GM04504 (cell line): ENCODE results near the gene LGALS16.
"Not testable (repeated sequence)": the region's sequence is repeated elsewhere in the genome, so short reads cannot be mapped to it uniquely, and the experiment has no call there.

Experiments used
- DNase-seq: peaks from one replicate; pipeline ENCODE4 v3.0.0-alpha.2; 2012; ENCODE audit warnings: low read depth

LGALS16 gene

DNA sequence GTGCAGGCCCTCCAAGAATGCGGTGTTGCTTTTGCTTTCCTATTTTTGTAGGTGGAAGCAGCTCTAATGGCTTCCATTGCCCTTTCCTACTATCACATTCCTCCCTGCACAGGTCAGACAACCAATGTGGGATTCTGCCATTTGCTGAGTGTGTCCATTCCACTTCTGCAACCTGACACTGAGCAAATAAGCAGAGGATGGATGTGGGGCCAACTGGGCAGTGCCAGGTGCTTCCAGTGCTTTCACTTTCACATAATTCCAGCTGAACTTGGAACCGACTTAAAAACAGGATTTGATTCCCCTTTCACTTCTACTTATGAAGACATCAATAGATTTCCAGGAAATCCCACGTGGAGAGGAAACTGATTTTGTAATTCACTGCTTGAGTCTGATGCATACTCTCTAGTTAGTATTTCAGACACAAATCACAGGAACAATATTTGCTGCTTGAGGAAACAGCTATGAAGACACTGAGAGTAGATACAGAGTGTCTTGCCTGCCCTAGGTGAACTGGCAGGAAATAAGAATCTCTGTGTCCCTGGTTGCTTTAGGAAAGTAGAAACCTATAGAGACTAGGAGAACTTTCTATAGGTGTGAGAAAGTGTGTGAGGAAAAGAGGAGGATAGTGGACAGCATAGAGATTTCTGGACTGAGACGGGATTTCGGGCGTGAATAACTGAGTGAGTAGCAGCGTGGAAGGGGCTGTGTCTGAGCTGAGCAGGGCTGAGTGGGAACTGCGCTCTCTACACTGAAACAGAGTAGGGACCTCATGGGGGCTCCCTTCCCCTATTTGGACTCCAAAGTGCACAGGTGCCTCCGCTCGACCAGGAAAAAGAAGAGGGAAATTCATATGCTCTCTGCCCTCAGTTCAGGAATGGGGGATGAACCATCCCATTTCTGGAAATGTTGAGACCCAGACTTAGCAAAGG, 22.5 kb downstream of the LGALS16 start:
- DNase-seq = no peak

DNA sequence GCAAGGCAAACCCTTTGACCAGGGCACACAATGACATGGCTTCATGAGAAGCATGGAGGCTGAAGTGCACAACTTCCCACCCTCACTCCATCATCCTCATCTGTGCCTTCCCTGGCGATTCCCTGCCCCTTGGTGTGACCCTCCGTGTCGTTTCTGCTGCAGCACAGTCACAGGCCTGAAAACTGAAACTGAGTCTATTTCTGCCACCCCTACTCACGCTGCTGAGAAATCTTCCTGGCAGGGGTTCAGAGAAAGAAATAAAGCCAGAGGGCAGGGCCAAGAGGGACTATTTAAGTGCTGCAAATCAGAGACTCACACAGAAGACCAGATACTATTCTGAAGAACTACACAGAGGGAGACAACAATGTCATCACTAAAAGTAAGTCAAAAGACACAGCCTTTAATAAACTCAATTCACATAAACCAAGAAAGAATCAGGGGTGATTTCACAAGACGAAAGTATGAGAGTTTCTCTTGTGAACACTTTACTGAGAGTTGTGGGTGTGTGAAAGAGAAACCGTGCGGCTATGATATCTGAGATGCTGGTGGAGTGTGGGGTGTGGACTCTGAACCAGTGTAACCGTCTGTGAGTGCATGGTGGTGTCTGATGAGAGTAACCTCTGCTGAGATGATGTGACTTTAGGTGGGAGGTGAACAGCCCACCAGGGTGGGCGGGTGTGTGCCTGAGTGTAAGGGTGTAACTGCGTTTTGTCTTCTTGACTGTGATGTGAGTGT, 23.5 kb downstream of the LGALS16 start:
- no peak for DNase-seq

DNA sequence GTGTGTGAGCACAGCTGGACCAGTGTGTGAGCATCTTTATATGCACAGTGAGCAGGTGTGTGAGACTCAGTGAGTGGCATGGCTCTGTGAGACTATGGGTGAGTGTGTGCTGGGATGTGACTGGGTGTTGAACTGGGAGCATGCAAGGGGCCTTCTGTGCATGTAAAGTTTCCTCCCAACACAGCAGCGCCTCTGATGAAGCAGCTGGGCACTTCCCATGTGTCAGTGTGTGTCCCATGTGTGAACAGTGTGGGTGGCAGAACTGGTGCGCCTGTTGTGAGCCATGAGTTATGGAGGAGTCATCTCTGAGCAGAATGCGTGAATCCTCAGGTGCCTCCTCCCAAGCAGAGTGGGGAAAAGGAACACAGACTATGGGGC, 24.1 kb downstream of the LGALS16 start:
- no peak for DNase-seq

DNA sequence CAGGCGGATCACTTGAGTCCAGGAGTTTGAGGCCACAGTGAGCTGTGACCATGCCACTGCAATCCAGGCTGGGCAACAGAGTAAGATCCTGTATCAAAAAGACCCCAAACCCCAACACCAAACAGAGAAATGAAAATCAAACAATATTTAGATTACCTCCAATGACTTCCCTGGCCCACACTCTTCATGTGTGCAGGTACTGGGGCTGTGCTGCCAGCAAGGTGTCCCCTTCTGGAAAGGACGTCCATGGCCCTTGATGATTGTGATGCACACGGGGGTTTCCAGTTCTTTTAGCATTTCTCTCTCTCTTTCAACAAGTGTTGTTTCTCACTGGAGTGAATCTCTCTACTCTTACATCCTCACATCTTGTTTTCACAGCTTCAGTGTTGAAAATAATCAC, 24.9 kb downstream of the LGALS16 start:
- no peak for DNase-seq

DNA sequence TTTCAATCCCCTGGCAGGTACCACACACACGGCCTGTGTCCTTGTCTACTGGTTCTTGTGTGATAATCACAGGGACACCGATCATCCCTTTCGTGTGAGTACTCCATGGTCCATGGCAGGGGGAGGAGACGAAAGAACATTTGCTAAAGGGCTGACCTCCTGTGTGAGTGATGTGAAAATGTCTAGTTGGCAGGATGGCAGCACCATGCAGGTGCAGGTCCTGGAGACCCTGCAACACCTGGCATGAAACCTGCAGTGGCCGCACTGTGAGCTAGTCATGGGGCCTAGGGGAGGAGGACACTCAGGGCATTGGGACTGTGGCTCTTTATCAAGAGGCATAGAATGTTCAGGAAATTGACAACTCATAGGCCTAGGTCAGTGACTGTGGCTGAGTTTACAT, 25.7 kb downstream of the LGALS16 start:
- DNase-seq = no peak

DNA sequence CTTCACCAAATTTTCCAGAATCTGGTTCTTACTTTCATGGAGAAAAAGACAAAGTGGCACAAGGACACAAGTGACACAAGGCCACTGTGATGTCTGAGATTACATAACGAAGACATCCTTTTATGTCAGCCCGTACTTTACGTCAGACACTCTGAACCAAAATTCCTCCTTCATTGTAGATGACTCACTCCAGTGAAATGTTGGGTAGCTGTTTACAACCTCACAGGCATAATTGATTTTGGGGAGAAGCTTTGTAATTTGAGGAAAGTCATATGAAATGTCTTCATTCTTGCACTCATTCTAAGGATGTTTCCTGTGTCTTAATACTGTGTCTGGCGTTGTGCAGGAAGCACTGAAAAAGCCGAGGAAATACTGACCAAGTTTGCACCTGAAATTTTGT, 28.6 kb downstream of the LGALS16 start:
- DNase-seq = no peak

DNA sequence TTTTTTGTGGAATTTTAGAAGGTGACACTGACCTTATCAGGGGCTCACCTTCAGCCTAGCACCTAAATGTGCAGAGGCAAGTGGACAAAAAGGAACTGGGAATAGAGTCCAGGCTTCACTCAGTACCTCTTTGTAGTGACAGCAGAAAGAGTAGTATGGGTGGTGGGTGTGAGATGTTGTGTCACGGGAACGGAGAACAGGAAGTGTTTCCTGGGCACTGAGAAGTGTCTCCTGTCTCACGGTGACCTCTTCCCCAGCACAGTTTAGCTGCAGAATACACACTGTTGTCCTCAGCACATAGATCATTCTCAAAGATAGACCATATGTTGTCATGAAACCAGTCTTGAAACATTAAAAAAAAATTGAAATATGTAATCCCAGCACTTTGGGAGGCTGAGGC, 31.0 kb downstream of the LGALS16 start:
- no peak for DNase-seq

DNA sequence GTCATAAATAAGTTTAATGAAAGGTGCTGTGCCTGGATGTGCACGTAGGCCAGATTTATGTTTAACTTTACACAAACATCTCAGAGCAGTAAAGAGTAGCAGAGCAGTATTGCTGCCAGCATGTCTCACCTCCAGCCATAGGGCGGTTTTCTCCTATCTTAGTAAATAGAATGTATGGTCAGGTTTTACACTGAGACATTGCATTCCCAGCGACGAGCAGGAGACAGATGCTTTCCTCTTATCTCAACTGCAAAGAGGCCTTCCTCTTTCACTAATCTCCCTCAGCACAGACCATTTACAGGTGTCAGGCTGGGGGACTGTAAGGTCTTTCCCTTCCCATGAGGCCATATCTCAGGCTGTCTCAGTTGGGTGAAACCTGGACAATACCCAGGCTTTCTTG, 32.9 kb downstream of the LGALS16 start:
- DNase-seq = not testable (repeated sequence)

DNA sequence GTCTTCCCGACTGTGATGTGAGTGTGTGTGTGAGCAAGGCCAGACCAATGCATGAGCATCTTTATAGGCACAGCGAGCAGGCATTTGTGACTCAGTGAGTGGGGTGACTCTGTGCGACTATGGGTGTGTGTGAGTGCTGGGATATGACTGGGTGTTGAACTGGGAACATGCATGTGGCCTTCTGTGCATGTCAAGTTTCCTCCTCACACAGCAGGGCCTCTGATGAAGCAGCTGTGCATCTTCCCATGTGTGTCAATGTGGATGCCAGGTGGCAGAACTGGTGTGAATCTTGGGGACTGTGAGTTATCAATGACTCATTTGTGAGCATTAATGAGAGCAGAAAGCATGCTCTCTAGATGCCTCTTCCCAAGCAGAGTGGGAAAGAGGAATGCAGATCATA, 36.5 kb downstream of the LGALS16 start:
- DNase-seq = no peak

DNA sequence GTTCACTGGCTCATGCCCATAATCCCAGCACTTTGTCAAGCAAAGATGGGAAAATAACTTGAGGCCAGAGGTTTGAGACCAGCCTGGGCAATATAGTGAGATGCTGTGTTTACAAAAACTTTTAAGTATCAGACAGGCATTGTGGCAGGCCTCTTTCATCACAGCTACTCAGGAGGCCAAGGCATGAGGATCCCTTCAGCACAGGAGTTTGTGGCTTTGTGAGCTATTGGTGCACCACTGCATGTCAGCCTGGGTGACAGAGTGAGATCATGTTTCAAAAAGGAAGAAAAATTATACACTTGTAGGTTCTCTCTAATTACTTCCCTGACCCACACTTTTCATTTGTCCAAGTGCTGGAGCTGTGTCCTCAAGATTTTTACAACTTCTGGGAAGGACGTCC, 37.1 kb downstream of the LGALS16 start:
- no peak for DNase-seq

DNA sequence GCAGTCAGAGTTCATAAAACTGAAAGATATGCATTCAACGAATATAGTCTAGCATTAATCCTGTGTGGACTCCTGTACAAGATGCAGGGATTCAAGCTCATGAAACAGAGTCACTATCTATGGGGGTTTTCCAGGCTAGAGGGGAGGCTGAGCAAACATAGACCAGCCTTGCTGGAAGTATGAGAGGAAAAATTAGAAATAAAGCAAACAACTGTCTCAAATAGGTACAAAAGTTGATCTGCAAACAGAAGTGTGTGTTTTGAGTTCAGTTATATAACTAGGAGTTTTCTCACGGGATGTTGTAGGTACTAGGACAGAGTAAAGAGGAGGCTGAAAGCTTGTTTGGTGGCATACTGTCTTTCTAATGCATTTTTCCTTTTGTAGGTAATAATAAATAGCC, 40.0 kb downstream of the LGALS16 start:
- DNase-seq = no peak

DNA sequence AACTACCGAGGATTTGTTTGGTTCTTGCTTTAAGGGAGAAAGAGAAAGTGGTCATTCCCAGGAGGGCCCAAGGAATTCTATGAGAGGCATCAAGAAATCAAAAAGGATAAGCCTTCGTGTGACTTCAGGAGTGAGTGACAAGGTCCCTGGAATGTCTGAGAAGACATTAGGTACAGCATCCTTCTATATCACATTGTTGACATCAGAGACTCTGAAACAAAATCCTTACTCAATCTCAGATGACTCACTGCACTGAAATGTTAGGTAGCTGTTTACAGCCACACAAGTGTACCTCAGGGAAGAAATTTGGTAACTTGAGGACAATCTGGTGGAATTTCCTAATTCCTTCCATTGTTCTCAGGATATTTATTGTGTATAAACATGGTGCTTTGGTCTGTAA, 40.7 kb downstream of the LGALS16 start:
- DNase-seq = no peak

DNA sequence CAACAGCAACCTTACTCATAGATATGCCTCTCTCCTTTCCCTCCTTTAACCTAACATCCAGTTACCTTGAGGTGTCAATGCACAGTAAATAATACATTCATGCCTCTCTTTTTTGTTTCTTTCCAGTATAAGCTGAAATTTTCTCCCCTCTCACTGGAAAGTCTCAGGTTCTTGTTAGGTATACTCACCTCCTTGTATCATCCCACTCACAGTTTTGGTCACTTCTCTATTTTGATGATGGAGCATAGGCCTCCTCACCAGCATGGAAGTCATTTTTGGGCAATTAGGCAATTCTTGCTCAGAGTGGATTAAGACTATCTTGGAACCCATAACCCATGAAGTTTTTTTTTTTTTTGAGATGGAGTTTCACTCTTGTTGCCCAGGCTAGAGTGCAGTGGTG, 42.8 kb downstream of the LGALS16 start:
- DNase-seq = no peak

DNA sequence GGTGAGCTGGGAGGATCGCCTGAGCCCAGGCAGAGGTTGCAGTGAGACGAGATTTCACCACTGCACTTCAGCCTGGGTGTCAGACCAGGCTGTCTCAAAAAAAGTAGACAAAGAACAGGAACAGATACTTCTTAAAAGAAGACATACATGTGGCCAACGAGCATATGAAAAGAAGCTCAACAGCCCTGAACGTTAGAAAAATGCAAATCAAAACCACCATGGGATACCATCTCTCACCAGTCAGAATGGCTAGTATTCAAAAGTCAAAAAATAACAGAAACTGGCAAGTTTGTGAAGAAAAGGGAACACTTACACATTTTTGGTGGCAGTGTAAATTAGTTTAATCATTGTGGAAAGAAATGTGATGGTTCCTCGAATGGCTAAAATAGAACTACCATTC, 45.6 kb downstream of the LGALS16 start:
- no peak for DNase-seq

DNA sequence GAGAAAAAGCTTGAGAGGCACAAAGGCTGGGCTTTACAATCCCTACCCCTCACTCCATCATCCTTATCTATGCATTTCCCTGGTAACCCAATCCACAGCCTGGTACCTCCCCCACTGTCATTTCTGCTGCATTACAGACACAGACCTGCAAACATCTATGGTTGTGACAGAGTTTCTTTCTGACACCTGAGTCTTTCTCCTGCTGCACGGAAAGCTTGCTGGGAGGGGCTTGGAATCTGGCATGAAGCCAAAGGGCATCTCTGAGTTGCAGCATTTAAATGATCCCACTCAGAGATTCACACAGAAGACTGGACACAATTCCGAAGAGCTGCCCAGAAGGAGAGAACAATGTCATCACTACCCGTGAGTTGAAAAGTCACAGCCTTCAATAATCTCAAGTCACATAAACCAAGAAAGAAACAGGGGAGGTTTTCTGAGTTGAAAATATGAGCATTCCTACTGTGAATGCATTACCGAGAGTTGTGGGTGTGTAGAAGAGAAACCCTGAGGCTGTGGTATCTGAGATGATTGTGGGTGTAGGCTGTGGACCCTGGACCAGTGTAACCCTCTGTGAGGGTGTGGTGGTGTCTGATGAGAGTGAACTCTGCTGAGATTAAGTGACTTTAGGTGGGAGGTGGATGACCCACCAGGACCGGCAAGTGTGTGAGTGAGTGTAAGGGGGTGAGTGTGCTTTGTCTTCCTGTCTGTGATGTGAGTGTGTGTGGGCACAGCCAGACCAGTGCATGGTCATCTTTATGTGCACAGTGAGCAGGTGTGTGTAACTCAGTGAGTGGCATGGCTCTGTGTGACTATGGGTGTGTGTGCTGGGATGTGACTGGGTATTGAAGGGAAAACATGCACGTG, 48.7 kb downstream of the LGALS16 start, which contains the start of gene LGALS14:
LGALS14 (plus strand) TSS at position 301 of the 864 bp plus-strand sequence; CDS start at position 349, 48 bp downstream.
- DNase-seq = no peak

DNA sequence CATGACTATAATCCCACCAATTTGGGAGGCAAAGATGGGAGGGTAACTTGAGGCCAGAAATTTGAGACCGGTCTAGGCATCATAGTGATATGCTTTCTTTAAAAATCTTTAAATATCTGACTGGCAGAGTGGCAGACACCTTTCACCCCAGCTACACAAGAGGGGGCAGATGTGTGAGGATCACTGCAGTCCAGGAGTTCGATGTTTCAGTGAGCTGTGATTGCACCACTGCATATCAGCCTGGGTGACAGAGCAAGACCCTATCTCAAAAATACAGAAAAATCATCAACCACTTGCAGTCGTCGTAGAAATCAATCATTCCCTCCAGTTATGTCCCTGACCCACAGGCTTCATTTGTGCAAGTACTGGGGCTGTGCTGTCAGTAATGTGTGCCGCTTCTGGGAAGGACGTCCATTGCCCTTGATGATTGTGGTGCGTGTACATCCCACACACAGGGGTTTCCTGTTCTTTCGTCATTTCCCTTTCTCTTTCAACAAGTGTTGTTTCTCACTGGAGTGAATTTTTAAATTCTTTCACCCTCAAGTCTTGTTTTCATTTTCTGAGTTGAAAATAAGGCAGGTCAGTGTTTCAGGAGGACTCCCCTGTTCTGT, 50.0 kb downstream of the LGALS16 start:
- no peak for DNase-seq

DNA sequence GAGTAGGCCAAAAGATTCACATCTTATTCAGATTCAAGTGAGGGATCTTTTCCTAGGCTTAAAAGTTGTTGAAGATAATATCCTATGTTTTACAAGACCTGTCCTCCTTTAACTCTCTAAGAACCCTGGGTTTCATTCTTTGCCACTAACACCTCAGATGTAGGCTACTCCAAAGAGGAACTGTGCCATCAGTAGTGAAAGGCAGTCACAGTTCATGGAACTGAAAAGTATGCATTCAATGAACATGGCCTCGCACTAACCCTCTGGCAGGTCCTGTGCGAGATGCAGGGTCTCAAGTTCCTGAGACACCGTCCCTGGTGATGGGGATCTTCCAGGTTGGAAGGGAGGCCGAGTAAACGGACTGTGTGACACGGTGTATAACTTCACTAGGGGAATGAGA, 52.9 kb downstream of the LGALS16 start:
- DNase-seq = no peak

DNA sequence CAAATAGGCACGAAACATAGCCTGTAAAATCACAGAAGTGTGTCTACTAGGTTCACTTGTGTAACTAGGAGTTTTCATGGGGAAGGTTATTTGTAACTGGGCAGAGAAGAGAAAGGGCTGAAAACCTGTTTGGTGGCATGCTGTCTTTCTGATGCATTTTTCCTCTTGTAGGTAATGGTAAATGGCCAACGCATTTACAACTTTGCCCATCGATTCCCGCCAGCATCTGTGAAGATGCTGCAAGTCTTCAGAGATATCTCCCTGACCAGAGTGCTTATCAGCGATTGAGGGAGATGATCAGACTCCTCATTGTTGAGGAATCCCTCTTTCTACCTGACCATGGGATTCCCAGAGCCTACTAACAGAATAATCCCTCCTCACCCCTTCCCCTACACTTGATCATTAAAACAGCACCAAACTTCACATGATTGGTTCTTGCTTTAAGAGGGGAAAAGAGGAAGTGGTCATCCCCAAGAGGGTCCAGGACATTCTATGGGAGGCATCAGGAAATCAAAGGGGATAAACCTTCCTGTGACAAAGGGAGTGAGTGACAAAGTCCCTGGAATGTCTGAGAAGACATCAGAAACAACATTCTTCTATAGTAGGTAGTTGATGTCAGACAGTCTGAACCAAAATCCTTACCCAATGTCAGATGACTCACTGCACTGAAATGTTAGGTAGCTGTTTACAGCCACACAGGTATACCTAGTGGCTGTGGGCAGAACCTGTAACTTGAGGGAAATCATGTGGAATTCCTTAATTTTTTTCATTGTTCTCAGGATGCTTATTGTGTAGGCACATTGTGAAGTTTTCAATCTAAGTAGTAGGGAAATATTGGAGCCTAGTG, 53.5 kb downstream of the LGALS16 start:
- DNase-seq = no peak
